ENCODE data around the gene PRKCZ.
"Not testable (repeated sequence)": the region's sequence is repeated elsewhere in the genome, so short reads cannot be mapped to it uniquely, and the experiment has no call there.

The PRKCZ gene

GRCh38 chr1:2136386-2137235 is 86.4 kb downstream of the PRKCZ start:
- no peak for DNase-seq (ENCODE audit: low read depth)

- DNase-seq (ENCODE audit: low read depth), result no peak
Measured at GRCh38 chr1:2137257-2138121, 87.3 kb downstream of the PRKCZ start.

- DNase-seq (ENCODE audit: low read depth), result not testable (repeated sequence)
Measured at GRCh38 chr1:2139156-2139555, 88.9 kb downstream of the PRKCZ start.

GRCh38 chr1:2141025-2141424 is 90.8 kb downstream of the PRKCZ start:
- no peak for DNase-seq (ENCODE audit: low read depth)

- no peak for DNase-seq (ENCODE audit: low read depth)
Measured at GRCh38 chr1:2143814-2144500, 93.7 kb downstream of the PRKCZ start.

- DNase-seq (ENCODE audit: low read depth), result no peak
Measured at GRCh38 chr1:2144501-2145090, 94.4 kb downstream of the PRKCZ start.

GRCh38 chr1:2145946-2146835 is 96.0 kb downstream of the PRKCZ start:
- DNase-seq (ENCODE audit: low read depth), result no peak

GRCh38 chr1:2146836-2147517 is 96.8 kb downstream of the PRKCZ start:
- DNase-seq (ENCODE audit: low read depth), result no peak

- DNase-seq (ENCODE audit: low read depth), result not testable (repeated sequence)
Measured at GRCh38 chr1:2147869-2148268, 97.7 kb downstream of the PRKCZ start.

GRCh38 chr1:2148691-2149090 is 98.5 kb downstream of the PRKCZ start:
- no peak for DNase-seq (ENCODE audit: low read depth)

GRCh38 chr1:2150801-2151200 is 100.6 kb downstream of the PRKCZ start:
- no peak for DNase-seq (ENCODE audit: low read depth)

- DNase-seq (ENCODE audit: low read depth), result no peak
Measured at GRCh38 chr1:2151252-2151651, 101.0 kb downstream of the PRKCZ start.

- DNase-seq (ENCODE audit: low read depth), result no peak
Measured at GRCh38 chr1:2151911-2152310, 101.7 kb downstream of the PRKCZ start.

- no peak for DNase-seq (ENCODE audit: low read depth)
Measured at GRCh38 chr1:2152954-2153353, 102.7 kb downstream of the PRKCZ start.

GRCh38 chr1:2154022-2154421 is 103.8 kb downstream of the PRKCZ start:
- DNase-seq (ENCODE audit: low read depth), result no peak

GRCh38 chr1:2155147-2155598 is 105.0 kb downstream of the PRKCZ start:
- no peak for DNase-seq (ENCODE audit: low read depth)

GRCh38 chr1:2155788-2156187 is 105.6 kb downstream of the PRKCZ start:
- DNase-seq (ENCODE audit: low read depth), result no peak

- DNase-seq (ENCODE audit: low read depth), result no peak
Measured at GRCh38 chr1:2156866-2157265, 106.7 kb downstream of the PRKCZ start.

- no peak for DNase-seq (ENCODE audit: low read depth)
Measured at GRCh38 chr1:2157856-2158255, 107.6 kb downstream of the PRKCZ start.

- DNase-seq (ENCODE audit: low read depth), result no peak
Measured at GRCh38 chr1:2158272-2158671, 108.1 kb downstream of the PRKCZ start.
